Activated T-helper 1 cell treated with Interleukin-2 at 50 U/mL for 16 hours (primary cell): ENCODE results near the gene IGF2BP3.

Source experiments
- DNase-seq: peaks from one replicate; pipeline ENCODE4 v3.0.0-alpha.2; 2020; ENCODE audit warnings: low read depth

IGF2BP3 gene

DNA sequence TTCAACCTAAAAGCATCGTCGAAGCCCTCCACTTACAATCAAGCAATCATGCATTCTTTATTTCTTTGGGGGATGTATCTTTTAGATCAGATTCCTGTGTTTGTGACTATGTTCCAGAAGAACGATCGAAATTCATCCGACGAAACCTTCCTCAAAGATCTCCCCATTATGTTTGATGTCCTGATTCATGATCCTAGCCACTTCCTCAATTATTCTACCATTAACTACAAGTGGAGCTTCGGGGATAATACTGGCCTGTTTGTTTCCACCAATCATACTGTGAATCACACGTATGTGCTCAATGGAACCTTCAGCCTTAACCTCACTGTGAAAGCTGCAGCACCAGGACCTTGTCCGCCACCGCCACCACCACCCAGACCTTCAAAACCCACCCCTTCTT, 209.9 kb downstream of the IGF2BP3 start:
- no peak for DNase-seq
